Measurements from ENCODE around the gene RABEPK.

GRCh38 chr9:125160750-125161149 is 39.6 kb upstream of the RABEPK start:
- TF ChIP-seq POLR2A (IDR thresholded peaks at IDR 0.05; ENCODE audit: low read length) = no peak
- TF ChIP-seq GATA1 (IDR thresholded peaks at IDR 0.05; ENCODE audit: low read depth, low read length) = no peak

Measured in erythroblast (primary cell).